Measurements from ENCODE around the gene CDK6. TPM values are rescaled to one million over a fixed set of nuclear protein-coding genes. Genes with fewer than 3 reads are reported as not detected.

The CDK6 gene
- total RNA-seq, 4 donors from 2014 or later: 9.5 to 21.4 (median 15.9) TPM

DNA sequence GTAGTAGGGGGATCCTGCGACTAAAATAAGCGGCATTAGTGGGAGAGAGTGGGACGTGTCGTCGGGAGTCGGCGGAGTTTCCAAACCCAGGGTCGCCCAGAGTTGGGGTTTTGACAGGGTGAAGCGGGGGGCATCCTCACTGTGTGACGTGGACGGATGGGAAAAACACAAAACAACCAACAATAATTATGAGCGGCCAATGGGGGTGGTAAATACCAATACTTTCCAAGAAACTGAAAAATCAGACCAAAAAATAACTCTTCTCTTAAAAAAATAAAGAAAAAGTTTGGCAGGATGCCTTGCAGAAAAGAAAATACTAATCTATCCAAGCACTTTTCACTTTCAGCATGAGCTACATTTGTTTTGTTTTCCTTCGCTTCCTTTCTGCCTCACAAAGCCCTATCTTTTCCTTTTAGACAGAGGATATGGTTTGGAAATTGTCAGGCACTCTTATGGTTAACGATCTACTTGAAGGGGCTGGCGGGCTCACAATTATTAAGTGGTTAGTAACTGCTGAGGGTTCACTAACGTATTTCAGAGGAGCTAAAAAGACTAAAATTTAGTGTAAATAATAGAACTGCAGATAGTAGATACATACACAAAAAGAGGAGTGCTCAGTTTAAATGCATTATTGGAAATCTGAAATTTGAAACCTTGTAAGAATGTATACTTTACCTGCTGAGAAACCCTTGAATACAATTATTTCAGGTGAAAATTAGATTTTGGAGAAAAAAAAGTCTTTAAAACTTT lies 802 bp upstream of the CDK6 start:
- TF ChIP-seq, protein P1, sequence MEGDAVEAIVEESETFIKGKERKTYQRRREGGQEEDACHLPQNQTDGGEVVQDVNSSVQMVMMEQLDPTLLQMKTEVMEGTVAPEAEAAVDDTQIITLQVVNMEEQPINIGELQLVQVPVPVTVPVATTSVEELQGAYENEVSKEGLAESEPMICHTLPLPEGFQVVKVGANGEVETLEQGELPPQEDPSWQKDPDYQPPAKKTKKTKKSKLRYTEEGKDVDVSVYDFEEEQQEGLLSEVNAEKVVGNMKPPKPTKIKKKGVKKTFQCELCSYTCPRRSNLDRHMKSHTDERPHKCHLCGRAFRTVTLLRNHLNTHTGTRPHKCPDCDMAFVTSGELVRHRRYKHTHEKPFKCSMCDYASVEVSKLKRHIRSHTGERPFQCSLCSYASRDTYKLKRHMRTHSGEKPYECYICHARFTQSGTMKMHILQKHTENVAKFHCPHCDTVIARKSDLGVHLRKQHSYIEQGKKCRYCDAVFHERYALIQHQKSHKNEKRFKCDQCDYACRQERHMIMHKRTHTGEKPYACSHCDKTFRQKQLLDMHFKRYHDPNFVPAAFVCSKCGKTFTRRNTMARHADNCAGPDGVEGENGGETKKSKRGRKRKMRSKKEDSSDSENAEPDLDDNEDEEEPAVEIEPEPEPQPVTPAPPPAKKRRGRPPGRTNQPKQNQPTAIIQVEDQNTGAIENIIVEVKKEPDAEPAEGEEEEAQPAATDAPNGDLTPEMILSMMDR (IDR thresholded peaks at IDR 0.05; ENCODE audit: low read depth): no peak

DNA sequence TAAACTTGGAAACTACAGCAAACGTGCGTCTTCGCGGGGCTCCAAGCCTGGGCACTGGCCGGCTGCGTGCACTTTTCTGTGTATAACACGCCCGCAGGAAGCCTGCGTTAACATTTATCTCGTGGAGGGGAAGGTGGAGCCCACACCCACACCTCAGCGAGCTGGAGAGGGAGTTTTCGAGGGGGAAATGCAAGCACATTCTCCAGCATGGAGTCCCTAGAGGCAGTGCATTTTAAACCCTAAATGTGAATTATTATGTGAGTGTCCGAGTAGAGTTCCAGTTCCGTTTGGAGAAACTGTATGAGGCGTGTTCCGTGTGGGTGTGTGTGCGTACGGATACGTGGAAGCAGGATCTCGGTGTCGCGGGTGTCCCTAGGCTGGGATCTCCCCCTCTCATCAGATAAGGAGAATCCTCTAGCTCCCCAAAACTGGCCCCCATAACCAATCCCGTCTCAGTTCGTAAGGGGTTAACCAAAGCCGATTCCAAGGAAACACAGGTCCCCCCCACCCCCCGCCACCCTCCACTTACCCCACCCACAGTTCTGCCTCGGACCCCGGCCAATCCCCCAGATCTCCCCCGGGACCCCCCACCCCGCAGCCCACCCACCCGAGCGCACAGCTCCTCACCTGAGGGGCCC lies 403 bp downstream of the CDK6 start:
- TF ChIP-seq, protein P1 (IDR thresholded peaks at IDR 0.05; ENCODE audit: low read depth): no peak

DNA sequence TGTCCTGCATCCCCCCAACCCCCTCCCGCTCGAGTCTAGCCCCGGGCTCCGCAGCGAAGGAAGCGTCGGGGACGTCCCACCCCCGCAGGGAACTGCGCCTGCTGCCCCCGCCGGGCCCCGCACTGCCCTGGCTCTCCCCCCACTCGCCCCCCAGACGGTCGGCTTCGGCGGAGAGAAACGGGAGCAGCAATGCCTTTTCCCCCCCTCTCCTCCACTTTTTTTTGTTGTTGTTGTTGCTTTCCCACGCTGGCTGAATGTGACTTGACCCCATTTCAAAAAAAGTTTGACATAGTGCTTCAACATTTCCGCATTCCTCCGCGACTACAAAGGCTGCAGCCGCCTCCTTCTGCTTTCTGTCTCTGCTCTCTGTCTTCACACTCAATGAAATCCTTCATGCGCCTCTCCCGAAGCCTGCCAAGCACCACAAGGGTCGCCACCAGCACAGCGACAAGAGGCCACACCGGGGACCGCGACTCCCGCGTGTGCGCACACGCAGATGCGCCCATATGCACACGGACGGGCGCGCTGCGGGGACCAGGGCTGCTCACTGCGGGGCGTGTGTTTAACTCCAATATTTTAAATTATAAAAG lies 1.0 kb downstream of the CDK6 start:
- TF ChIP-seq, protein P1 (IDR thresholded peaks at IDR 0.05; ENCODE audit: low read depth): no peak

DNA sequence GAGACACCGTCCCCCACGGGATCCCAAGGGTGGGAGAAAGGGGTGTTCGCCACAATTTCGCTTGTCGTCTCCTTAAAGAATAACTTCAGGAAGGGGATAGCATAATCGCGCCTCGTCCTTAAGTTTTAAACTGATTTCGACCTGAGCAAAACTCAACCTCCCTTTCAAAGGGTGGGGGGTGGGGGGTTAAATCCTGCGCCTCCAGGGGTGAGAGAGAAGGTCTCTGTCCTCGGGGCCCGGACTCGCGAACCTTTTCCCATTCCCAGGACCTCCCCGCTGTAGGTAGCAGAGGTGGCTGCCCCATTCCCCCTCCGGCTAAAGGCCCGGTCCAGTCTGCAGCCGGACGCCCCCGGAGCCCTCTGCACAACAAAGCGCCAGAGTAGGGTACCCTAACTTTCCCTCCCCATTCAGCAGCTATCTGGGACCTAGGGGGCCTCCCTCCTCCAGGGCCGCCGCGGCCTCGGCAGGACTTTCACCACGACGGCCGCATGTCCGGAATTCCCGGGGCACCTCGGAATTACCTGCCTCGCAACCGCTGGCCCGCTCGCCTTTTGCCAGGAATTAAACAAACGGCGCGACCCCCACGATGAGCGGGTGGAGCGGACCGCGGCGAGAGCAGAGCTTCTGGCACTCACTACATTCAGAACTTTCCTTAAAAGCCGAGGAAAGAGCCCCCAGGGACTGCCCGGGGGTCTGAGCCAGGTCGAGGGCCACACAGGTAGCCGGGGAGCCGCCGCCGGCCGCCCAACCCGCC lies 1.7 kb downstream of the CDK6 start:
- TF ChIP-seq, protein P1 (IDR thresholded peaks at IDR 0.05; ENCODE audit: low read depth): no peak

DNA sequence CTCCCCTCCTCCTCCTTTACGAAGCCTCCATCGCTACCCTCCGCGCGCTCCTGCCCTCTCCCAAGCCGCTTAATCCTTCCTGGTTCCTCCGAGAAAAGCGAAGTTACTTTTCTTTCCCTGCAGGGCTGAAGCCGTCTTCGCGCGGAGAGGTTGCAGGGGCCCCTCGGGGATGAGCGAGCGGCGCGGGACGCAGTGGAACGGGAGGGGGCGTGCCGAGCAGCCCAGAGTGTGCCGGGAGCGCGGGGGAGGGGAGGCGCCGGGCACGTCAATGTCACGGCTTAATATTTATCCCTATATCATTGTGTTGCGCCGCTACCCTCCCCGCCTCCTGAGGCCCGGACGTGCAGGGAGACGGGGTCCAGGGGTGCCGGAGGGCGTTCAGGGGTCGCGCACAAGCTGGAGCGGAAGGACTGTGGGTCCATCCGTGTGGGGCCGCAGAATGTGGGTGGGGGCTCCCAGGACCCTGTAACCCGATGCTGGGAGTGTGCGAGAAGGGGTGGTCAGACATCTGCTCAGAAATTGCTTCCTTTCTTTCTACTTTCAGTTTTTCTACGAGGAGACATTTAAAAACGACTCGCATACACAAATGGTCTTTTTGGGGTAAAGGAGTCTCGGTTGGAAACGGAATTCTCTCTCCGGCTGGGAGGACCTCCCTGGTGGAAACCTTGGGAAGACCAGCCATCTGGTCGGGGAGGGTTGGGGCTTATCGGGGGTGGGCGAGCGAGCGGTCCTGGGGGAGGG lies 2.4 kb downstream of the CDK6 start:
- TF ChIP-seq, protein P1 (IDR thresholded peaks at IDR 0.05; ENCODE audit: low read depth): no peak

DNA sequence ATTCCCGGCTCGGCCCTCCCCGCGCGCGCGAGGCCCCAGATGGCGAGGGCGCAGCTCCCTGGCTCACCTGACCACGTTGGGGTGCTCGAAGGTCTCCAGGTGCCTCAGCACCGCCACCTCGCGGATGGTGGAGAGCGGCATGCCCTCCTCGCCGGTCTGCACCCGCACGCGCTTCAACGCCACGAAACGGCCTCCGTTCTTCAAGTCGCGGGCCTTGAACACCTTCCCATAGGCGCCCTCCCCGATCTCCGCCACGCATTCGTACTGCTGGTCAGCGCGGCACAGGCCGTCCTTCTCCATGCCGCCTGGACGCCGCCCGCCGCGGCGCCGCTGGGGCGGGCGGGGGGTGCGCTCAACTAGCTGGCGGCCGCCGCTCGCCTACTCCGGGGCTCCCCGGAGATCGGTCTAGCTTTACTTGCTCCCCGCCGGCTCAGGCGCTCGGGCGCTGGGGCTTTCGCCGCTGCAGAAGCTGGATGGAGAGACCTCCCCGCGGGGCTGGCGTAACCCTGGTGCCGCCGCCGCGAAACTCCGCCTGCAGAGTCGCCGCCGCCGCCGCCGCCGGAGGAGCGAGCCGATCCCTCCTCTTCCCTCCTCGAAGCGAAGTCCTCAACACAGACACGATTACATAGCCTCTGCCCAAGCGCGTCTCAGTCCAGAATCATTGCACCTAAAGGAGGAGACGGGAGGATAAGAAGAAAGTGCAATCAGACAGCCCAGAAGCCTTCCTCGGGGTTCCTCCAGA lies 3.2 kb downstream of the CDK6 start:
- TF ChIP-seq, protein P1 (IDR thresholded peaks at IDR 0.05; ENCODE audit: low read depth): no peak
